NCI-H524 treated with DMSO at 0.1 percent for 48 hours (cell line): ENCODE measurements around the gene NTF3.

Source experiments
- DNase-seq: peaks from one replicate; lab custom pipeline; 2025; lab: John Stamatoyannopoulos, UW

Gene NTF3

GRCh38 chr12:5430641-5431603, 986 bp upstream of the NTF3 start:
- no peak for DNase-seq

GRCh38 chr12:5433081-5433844, 1.4 kb downstream of the NTF3 start:
- no peak for DNase-seq

GRCh38 chr12:5433845-5434646, 2.1 kb downstream of the NTF3 start:
- DNase-seq = no peak

DNA sequence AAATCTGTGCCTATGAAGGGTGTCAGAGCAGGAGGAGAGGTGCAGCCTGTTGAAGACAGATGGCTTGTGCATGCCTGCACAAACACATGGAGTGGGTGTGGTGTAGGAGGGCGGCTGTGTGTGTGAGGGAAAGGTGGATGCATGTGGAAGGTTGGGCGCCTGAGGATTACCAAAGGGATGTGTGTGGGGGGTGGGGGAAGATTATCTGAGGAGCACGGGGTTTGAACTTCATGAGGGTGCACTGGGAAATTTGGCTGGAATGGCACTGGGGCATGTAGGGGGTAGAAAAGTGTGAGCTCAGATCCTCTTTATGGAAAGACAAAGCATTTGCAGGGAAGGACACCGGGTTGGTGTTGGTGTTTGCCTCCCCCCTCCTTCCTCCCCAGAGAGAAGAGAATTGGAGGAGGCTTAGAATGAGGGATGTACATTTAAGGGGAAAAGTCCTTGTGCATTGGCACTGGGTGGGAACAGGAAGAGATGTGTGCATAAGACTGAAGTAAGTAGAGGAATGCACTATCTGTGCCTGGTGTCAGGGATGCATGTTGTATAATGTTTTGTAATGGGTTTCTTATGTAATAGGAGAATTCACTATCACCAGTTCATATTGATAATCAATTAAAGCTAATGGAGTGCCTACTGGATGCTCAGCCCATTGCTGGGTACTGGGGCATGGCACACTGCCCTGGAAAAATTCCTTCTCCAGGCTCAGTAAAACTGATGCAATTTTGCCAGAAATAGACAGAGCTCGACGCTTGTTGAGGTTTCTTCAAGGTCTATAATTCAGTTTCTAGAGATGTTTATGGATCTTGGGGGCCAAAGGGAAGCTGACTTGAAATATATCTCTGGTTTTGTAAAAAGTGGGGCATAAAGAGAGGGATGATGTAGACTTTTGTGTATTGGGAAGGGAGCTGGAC, 3.0 kb downstream of the NTF3 start:
- peak; percentile 28 for DNase-seq

DNA sequence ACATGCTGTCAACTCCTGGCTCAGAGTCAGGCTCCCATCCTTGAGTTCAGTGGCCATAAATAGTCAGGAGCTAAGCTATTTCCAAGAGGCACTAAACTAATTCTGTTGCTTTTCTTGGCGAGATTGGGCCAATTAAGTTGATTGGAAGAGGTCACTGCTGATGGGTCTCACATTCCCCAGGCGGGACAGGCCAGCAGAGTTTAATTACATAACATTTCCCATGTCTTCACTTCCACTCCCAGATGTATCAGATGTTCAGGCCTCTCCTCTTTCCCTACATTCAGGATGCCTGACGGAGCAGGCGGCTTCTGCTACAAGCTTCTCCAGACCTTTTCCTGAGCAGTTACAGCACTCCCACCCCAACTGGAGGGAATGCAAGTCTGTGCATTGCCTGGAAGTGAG, 5.3 kb downstream of the NTF3 start:
- DNase-seq = no peak

DNA sequence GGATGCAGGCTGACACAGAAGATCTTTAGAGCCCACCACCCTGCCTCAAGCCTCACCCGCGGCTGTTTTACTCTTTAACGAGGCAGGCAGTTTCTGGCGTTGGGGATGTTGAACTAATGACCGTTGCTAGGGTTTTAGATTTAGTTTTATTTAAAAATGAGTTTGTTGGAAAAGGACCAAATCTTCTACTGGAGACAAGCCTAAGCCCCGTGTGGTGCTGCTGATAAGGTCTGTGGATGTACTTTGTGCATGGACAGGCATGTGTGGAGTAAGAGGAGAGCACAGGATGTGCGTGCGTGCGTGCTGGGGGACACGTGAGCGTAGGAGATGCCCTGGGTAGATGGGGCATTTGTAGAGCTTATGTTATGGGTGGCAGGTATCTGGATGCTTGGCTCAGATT, 5.7 kb downstream of the NTF3 start:
- no peak for DNase-seq

DNA sequence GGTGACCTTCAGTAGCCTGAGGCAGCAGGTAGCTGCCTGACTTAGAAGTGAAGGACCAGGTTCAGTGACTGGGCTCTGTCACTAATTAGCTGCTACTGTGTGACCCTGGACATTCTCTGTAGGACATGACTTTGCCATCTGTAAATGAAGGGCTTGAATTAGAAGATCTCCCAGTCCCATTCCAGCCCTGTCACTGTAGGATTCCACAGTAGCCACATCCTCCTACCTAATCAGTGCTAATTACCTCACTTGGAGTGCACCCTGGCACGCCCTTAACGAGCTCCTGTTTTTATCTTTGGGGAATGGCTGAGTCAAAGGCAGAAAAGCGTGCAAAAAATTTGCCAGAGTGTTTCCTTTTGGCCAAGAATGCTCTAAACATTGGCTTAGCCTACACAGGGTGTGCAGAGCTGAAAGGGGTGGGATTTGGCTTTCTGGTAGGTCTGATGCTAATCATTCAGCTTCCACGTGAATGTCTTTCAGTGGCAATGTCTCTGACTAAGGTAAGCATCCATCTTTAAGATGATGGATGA, 6.8 kb downstream of the NTF3 start:
- DNase-seq = no peak

DNA sequence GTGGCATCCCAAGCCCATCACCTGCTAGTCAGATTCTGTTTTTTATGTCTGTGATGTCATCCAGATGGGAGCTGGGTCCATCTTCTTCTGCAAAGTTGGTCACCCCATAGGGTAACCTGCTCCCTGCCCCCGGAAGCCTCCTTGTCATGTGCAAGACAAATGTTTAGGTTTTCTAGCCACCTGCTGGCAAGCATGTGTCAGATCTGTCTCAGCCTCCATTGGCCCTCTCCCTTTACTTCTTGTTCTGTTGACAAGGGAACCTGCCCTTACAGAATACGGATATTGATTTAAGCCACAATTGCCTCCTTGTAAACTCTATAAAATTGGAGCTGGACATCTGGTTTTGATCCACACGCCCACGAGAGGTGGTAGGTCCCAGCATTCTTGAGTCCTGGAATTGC, 7.5 kb downstream of the NTF3 start:
- DNase-seq = no peak

GRCh38 chr12:5439788-5440300, 7.9 kb downstream of the NTF3 start:
- no peak for DNase-seq

- DNase-seq = no peak
These were observed 9.1 kb downstream of the NTF3 start for GRCh38 chr12:5440978-5441377.

DNA sequence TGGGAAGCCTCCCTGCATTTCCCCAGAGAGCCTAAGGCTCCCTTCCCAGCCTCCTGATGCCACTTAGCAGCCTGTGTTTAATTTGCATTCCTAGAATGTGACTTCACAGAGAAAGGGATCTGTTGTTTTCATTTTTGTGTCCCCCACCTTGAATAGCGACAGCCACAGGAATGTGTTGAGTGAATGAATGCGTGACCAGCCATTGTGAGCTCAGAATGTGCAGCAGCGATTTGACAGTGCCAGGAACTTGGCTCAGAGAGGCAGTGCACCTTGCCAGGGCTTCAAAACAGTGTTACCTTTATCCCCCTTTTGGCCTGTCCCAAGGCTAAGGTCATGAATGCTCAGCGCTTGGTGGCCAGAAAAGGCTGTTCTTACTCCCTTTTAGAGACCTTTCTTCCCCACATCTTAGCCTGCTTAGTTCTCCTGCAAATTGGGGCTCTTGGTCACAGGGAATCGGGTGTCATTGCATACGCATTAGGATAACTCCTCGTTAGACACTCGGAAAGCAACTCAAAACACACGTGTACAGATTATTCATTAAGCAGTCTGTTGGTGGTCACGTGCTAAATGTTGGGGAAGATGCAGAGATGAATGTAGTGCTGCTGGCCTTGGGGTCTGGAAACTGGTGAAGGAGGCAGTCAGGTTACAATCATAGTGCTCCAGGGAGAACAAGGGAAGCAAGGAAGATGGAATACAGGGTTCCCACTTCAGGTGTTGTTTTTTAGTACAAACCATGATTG, 9.8 kb downstream of the NTF3 start:
- no peak for DNase-seq

- DNase-seq = no peak
These were observed 10.5 kb downstream of the NTF3 start for GRCh38 chr12:5442251-5443006.

- DNase-seq = no peak
These were observed 12.6 kb downstream of the NTF3 start for GRCh38 chr12:5444520-5444919.

DNA sequence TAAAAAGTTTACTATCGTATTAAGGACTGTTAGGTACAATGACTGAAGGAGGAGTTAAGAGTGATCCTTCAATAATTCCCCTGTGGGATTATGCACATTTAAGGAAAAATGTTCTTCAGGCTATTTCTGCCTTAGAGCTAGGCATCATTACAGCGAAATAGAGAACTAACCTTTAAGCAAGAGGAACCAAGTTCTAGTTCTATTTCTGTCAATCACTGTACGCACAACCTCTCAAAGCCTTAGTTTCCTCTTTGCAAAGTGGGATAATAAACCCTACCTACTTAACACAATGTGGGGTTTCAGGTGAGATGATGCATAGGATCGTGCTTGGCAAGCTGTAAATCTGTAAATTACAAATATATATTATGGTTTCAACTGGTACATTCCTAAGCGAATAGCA, 15.4 kb downstream of the NTF3 start:
- no peak for DNase-seq

GRCh38 chr12:5451251-5451650, 19.3 kb downstream of the NTF3 start:
- DNase-seq = no peak

DNA sequence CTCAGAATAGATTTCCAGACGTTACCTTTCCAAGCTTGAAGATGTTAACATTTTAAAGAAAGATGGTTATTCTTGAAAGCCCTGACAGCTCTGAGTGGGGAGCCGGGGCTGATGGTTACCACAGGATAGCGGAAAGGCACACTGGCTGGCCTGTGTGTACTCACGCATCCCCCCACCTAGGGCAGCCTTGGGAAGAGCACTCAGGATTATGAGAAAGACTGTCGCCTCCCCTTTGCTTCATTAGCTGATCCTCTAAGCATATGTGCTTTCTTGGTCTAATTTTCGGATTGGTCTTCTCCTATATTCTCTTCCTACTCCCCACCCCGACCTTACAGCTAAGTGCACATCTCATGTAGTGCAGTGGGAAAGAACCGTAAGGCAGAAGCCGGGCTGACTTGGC, 20.7 kb downstream of the NTF3 start:
- no peak for DNase-seq

DNA sequence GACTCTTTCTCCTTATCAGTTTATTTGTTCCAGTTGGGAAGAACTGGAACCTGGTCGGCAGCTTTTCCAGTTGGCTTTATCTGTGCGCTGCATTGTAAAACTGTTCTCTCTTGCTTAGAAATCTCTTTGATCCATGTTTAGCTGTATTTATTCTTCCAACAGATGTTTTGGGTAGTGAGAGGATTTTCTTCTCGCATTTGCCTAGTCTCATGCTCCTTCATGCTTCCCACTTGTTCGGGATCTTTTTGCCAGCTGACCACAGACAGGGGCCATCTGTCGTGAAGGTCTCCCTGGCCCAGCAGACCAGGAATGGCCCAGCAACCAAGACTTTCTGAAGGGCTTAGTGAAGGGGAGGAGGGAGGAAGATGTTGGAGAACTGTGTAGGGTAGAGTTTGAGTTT, 21.6 kb downstream of the NTF3 start:
- DNase-seq = no peak

GRCh38 chr12:5455045-5455444, 23.1 kb downstream of the NTF3 start:
- DNase-seq = no peak

- DNase-seq = no peak
These were observed 24.1 kb downstream of the NTF3 start for GRCh38 chr12:5456030-5456429.
